Liver (tissue), 9 donors: Measurements from ENCODE around the gene NBEA. TPM values are rescaled to one million over a fixed set of nuclear protein-coding genes. Genes with fewer than 3 reads are reported as not detected.

Experiments
- DNase-seq: peaks from one replicate; pipeline ENCODE4 v3.0.0-alpha.2; 2017; ENCODE audit warnings: low spot score
- H3K27ac ChIP-seq, 2 donors: one replicate each; pipeline ENCODE4 v1.7.0; 2013; ENCODE audit warnings: inconsistent platforms in 2 of 2, low read length in 2 of 2, control low read depth in 1 of 2, low read depth in 1 of 2, mild to moderate bottlenecking in 1 of 2
- H3K27me3 ChIP-seq, 4 donors: one replicate each; pipeline versions ENCODE4 v1.6.1 to v1.7.0; 2013; ENCODE audit warnings: low read length in 3 of 4, inconsistent platforms in 1 of 4, mild to moderate bottlenecking in 1 of 4, moderate library complexity in 1 of 4; ENCODE audit not compliant: control insufficient read depth in 4 of 4, insufficient read depth in 4 of 4
- H3K36me3 ChIP-seq, 4 donors: one replicate each; pipeline versions ENCODE4 v1.6.1 to v1.7.0; 2013; ENCODE audit warnings: low read length in 3 of 4, mild to moderate bottlenecking in 3 of 4, low read depth in 1 of 4, moderate library complexity in 1 of 4; ENCODE audit not compliant: control insufficient read depth in 4 of 4, insufficient read depth in 3 of 4
- H3K4me1 ChIP-seq, 4 donors: one replicate each; pipeline versions ENCODE4 v1.6.1 to v1.7.0; 2013; ENCODE audit warnings: low read length in 3 of 4, mild to moderate bottlenecking in 3 of 4, moderate library complexity in 1 of 4; ENCODE audit not compliant: control insufficient read depth in 4 of 4, insufficient read depth in 4 of 4
- H3K4me3 ChIP-seq, 3 donors: one replicate each; pipeline versions ENCODE4 v1.6.1 to v1.7.0; 2013; ENCODE audit warnings: low read length in 3 of 3, control low read depth in 1 of 3, low read depth in 1 of 3, mild to moderate bottlenecking in 1 of 3
- H3K9ac ChIP-seq, 2 donors: one replicate each; pipeline ENCODE4 v1.7.0; 2013; ENCODE audit warnings: low read length in 2 of 2, mild to moderate bottlenecking in 2 of 2, moderate library complexity in 2 of 2, control low read depth in 1 of 2, low read depth in 1 of 2
- H3K9me3 ChIP-seq, 4 donors: one replicate each; pipeline versions ENCODE4 v1.6.1 to v1.7.0; 2013; ENCODE audit warnings: low read length in 3 of 4; ENCODE audit not compliant: control insufficient read depth in 4 of 4
- EGR1 ChIP-seq, 2 donors: IDR thresholded peaks; 2 replicates each; pipeline ENCODE4 v1.6.1; 2016 to 2018; ENCODE audit warnings: antibody characterized with exemption in 2 of 2, low read depth in 2 of 2
- FOXA1 ChIP-seq: IDR thresholded peaks from 2 replicates; pipeline ENCODE4 v1.6.1; 2016; ENCODE audit warnings: antibody characterized with exemption
- FOXA2 ChIP-seq: IDR thresholded peaks from 2 replicates; pipeline ENCODE4 v1.6.1; 2016; ENCODE audit warnings: antibody characterized with exemption
- GABPA ChIP-seq, 2 donors: IDR thresholded peaks in 1 of 2; conservative IDR thresholded peaks in 1 of 2; 2 replicates each; pipeline ENCODE4 v1.6.1; 2016; ENCODE audit warnings: antibody characterized with exemption in 2 of 2, mild to moderate bottlenecking in 1 of 2, moderate library complexity in 1 of 2
- HNF4A ChIP-seq, 2 donors: conservative IDR thresholded peaks; 2 replicates each; pipeline ENCODE4 v1.6.1; 2016; ENCODE audit warnings: antibody characterized with exemption in 2 of 2, mild to moderate bottlenecking in 2 of 2
- HNF4G ChIP-seq: IDR thresholded peaks from 2 replicates; pipeline ENCODE4 v1.6.1; 2016; ENCODE audit warnings: antibody characterized with exemption
- JUND ChIP-seq, 2 donors: IDR thresholded peaks; 2 replicates each; pipeline ENCODE4 v1.6.1; 2016; ENCODE audit warnings: antibody characterized with exemption in 2 of 2
- NR2F2 ChIP-seq: IDR thresholded peaks from 2 replicates; pipeline ENCODE4 v1.6.1; 2016; ENCODE audit warnings: antibody characterized with exemption
- RAD21 ChIP-seq, 2 donors: IDR thresholded peaks; 2 replicates each; pipeline ENCODE4 v1.6.1; 2016; ENCODE audit warnings: antibody characterized with exemption in 2 of 2, mild to moderate bottlenecking in 2 of 2
- RXRA ChIP-seq, 2 donors: IDR thresholded peaks; 2 replicates each; pipeline ENCODE4 v1.6.1; 2017 to 2018; ENCODE audit warnings: antibody characterized with exemption in 2 of 2, mild to moderate bottlenecking in 1 of 2
- SP1 ChIP-seq: IDR thresholded peaks from 2 replicates; pipeline ENCODE4 v1.6.1; 2018; ENCODE audit warnings: antibody characterized with exemption, mild to moderate bottlenecking
- TAF1 ChIP-seq: conservative IDR thresholded peaks from 2 replicates; pipeline ENCODE4 v1.6.1; 2016; ENCODE audit warnings: antibody characterized with exemption, mild to moderate bottlenecking
- YY1 ChIP-seq: IDR thresholded peaks from 2 replicates; pipeline ENCODE4 v1.6.1; 2016; ENCODE audit warnings: antibody characterized with exemption, mild to moderate bottlenecking
- WGBS: extraction: QIAGEN DNeasy Blood & Tissue Kit; methylation state at CpG from one replicate; pipeline ENCODE4 v1.1.7; 2013; 5-methylcytosine and 5-hydroxymethylcytosine counted together
- polyA plus RNA-seq, 2 donors: library from polyadenylated mRNA; stranded (reverse) in 1 of 2; unstranded in 1 of 2; fragments of 200-250 nt in 1 of 2; fragments of >200 nt in 1 of 2; fragmentation: Nextera tagmentation in 1 of 2; extraction: Ambion mirVana in 1 of 2; gene quantifications; one replicate each; pipeline versions ENCODE4 v1.2.1 to v1.2.3, GENCODE V29; 2013 to 2015
- total RNA-seq, 2 donors: library from RNA; depleted of rRNA; stranded (reverse); fragments of >200 nt; gene quantifications; one replicate each; pipeline ENCODE4 v1.2.3, GENCODE V29; 2014
- TF ChIP-seq, protein P1 (sequence below): IDR thresholded peaks from 2 replicates; pipeline ENCODE4 v1.6.1; 2016; ENCODE audit warnings: antibody characterized with exemption
- TF ChIP-seq, protein P2 (sequence below): IDR thresholded peaks from 2 replicates; pipeline ENCODE4 v1.6.1; 2016; ENCODE audit warnings: antibody characterized with exemption, mild to moderate bottlenecking
- TF ChIP-seq, protein P3 (sequence below): fragments of 150-350 bp; IDR thresholded peaks from 2 replicates; pipeline ENCODE4 v1.5.1; 2017; ENCODE audit warnings: improper control_type of control experiment, low read depth, low read length; ENCODE audit not compliant: missing input control
- TF ChIP-seq, protein P4 (sequence below): IDR thresholded peaks from 2 replicates; pipeline ENCODE4 v1.6.1; 2016; ENCODE audit warnings: antibody characterized with exemption
- TF ChIP-seq, protein P5 (sequence below): IDR thresholded peaks from 2 replicates; pipeline ENCODE4 v1.6.1; 2016; ENCODE audit warnings: antibody characterized with exemption
- donor health status: healthy.
- donor health status: healthy.
- donor health status: healthy.
- donor health status: healthy.
- donor health status: healthy.

NBEA gene
- total and polyA plus RNA-seq, 4 donors: 0.24 to 3.5 (median 1.4) TPM

DNA sequence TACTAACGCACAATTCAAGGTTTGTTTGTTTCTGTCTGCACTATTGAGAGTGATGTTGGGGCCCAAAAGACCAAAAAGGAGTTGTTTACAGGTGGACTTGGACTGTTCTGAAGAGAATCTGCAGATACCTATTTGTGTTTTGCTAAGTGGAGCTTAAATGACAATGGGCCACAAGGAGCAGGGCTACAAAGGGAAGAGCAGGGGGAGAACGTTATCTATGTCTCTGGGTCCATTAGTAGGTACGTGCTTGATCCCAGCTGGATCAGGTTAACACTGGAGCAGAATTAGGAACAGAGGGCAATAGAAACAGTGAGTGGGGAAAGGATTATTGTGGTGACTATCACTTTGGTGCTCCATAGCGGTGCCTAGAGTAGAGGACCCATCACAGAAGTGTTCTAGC is 22.5 kb downstream of the NBEA start:
- Histone ChIP-seq H3K9me3 (no peaks in the 10 kb centered on the region), H3K27ac (no peak overlapping the region), H3K4me3 (no peak overlapping the region), H3K36me3 (no peaks in the 10 kb centered on the region), H3K4me1 (no peaks in the 10 kb centered on the region), H3K27me3 (no peaks in the 10 kb centered on the region), H3K9ac (no peak overlapping the region)
- WGBS: 83% methylated on average over 4 of the region's 4 CpGs
- no peak for DNase-seq
- no peak for TF ChIP-seq FOXA2
- TF ChIP-seq RAD21 (IDR thresholded peaks at IDR 0.05): no peak
- no peak for TF ChIP-seq SP1
- TF ChIP-seq, protein P1, sequence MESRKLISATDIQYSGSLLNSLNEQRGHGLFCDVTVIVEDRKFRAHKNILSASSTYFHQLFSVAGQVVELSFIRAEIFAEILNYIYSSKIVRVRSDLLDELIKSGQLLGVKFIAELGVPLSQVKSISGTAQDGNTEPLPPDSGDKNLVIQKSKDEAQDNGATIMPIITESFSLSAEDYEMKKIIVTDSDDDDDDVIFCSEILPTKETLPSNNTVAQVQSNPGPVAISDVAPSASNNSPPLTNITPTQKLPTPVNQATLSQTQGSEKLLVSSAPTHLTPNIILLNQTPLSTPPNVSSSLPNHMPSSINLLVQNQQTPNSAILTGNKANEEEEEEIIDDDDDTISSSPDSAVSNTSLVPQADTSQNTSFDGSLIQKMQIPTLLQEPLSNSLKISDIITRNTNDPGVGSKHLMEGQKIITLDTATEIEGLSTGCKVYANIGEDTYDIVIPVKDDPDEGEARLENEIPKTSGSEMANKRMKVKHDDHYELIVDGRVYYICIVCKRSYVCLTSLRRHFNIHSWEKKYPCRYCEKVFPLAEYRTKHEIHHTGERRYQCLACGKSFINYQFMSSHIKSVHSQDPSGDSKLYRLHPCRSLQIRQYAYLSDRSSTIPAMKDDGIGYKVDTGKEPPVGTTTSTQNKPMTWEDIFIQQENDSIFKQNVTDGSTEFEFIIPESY: no peak
- no peak for TF ChIP-seq FOXA1
- TF ChIP-seq, protein P2, sequence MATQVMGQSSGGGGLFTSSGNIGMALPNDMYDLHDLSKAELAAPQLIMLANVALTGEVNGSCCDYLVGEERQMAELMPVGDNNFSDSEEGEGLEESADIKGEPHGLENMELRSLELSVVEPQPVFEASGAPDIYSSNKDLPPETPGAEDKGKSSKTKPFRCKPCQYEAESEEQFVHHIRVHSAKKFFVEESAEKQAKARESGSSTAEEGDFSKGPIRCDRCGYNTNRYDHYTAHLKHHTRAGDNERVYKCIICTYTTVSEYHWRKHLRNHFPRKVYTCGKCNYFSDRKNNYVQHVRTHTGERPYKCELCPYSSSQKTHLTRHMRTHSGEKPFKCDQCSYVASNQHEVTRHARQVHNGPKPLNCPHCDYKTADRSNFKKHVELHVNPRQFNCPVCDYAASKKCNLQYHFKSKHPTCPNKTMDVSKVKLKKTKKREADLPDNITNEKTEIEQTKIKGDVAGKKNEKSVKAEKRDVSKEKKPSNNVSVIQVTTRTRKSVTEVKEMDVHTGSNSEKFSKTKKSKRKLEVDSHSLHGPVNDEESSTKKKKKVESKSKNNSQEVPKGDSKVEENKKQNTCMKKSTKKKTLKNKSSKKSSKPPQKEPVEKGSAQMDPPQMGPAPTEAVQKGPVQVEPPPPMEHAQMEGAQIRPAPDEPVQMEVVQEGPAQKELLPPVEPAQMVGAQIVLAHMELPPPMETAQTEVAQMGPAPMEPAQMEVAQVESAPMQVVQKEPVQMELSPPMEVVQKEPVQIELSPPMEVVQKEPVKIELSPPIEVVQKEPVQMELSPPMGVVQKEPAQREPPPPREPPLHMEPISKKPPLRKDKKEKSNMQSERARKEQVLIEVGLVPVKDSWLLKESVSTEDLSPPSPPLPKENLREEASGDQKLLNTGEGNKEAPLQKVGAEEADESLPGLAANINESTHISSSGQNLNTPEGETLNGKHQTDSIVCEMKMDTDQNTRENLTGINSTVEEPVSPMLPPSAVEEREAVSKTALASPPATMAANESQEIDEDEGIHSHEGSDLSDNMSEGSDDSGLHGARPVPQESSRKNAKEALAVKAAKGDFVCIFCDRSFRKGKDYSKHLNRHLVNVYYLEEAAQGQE: no peak
- no peak for TF ChIP-seq EGR1 (IDR thresholded peaks at IDR 0.05; ENCODE audit: low read depth in 2 of 2)
- TF ChIP-seq, protein P3, sequence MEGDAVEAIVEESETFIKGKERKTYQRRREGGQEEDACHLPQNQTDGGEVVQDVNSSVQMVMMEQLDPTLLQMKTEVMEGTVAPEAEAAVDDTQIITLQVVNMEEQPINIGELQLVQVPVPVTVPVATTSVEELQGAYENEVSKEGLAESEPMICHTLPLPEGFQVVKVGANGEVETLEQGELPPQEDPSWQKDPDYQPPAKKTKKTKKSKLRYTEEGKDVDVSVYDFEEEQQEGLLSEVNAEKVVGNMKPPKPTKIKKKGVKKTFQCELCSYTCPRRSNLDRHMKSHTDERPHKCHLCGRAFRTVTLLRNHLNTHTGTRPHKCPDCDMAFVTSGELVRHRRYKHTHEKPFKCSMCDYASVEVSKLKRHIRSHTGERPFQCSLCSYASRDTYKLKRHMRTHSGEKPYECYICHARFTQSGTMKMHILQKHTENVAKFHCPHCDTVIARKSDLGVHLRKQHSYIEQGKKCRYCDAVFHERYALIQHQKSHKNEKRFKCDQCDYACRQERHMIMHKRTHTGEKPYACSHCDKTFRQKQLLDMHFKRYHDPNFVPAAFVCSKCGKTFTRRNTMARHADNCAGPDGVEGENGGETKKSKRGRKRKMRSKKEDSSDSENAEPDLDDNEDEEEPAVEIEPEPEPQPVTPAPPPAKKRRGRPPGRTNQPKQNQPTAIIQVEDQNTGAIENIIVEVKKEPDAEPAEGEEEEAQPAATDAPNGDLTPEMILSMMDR: no peak
- TF ChIP-seq HNF4G: no peak
- TF ChIP-seq RXRA (IDR thresholded peaks at IDR 0.05): no peak
- TF ChIP-seq TAF1: no peak
- TF ChIP-seq, protein P4, sequence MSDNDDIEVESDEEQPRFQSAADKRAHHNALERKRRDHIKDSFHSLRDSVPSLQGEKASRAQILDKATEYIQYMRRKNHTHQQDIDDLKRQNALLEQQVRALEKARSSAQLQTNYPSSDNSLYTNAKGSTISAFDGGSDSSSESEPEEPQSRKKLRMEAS: no peak
- TF ChIP-seq JUND (IDR thresholded peaks at IDR 0.05): no peak
- TF ChIP-seq GABPA (IDR thresholded peaks at IDR 0.05 in 1 of 2, conservative IDR thresholded peaks at IDR 0.05 in 1 of 2): no peak
- TF ChIP-seq, protein P5, sequence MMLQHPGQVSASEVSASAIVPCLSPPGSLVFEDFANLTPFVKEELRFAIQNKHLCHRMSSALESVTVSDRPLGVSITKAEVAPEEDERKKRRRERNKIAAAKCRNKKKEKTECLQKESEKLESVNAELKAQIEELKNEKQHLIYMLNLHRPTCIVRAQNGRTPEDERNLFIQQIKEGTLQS: no peak
- TF ChIP-seq YY1: no peak
- no peak for TF ChIP-seq HNF4A (conservative IDR thresholded peaks at IDR 0.05)
- no peak for TF ChIP-seq NR2F2
